Stimulated activated CD8-positive, alpha-beta memory T cell treated with anti-CD3 and anti-CD28 coated beads, Interleukin-4, amount 100 ng/mL, for 1 hour (primary cell): ENCODE measurements around the gene COX4I2.

ENCODE experiments used
- DNase-seq, 2 donors: peaks; one replicate each; pipeline ENCODE4 v3.0.0-alpha.2; 2020; ENCODE audit warnings: low read depth in 2 of 2, low spot score in 1 of 2

Gene COX4I2

DNA sequence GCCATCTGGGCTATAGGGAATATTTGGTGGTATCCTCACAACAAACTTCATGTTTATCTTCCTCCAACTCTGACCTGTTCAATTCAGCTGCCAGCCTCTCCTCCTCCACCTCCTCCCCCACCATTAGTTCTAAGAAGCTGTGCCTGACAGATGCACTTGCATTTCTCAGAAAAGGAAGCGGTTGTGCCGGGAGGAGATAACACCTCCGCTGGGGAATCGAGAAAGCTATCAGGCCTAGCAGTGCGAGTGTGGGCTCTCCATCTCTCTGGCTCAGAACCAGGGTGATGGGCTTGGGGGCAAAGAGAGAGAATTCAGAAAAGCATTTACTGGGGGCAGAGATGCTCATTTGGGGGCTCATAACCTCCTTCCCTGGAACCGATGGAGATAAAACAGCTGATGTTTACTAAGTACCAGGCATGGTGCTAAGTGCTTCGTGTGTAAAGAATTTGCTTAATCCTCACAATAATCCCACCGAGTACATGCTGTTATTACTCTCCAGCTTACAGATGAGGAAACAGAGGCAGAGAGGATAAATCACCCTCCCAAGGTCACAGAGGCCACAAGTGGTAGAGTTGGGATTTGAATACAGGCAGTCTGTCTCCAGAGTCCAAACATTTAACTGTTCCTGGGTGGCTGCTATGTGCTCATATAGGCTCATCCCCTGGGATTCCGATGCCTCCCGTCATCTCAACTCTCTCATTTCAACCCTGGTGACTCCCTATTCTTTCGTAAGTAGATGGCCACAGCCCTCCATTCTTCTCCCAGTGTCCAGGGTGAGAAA, 38.3 kb downstream of the COX4I2 start:
- peak in 1 of 2 donors; percentile 41 for DNase-seq

DNA sequence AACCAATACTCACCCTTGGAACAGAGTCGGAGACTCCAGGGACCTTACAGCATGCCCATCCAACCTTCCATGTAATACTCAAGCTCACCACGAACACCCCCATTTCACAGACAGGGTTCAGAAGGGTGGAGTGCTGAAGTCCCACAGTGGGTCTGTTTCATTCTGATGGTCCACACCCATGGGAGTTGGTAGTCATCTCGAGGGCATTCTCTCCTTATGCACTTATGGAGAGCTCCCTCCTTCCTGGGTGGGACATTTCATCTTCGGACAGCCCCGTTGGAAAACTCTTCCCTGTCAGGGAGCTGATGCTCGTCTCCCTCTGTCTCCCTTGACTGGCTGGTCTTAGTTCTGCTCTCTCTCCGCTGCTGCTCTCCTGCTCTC, 38.9 kb downstream of the COX4I2 start:
- no peak for DNase-seq

DNA sequence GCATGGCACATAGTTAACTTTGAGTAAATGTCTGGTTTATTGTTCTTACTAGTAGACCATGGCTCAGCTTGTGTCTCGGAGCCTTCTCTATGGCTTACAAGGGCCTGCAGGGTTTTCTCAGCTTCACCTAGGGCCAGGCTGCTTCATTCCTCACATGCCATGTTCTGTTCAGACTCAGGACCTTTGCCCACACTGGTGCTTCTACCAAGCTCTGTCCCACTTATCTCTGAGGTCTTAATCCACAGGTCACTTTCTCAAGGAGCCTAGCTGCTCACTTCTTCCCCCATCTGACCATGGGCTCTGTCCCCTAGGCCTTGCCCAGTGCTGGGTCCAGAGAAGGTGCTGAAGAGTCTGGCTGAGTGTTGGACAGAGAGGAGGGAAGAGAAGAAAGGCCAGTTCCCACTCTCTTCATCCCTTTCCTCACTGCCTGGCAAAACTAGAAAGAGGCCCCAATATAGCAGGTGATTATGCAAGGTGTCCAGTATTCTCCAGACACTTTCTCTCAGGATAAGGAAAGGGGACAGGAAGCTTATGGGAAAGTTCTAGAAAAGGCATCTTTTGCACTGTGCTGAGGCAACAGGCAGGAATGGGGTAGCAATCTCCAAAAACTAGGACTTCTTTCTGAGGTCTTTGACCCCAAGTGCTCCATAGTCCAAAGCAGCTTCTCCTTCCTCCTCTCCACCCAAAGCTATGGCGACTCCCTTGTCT, 40.0 kb downstream of the COX4I2 start:
- DNase-seq = no peak

DNA sequence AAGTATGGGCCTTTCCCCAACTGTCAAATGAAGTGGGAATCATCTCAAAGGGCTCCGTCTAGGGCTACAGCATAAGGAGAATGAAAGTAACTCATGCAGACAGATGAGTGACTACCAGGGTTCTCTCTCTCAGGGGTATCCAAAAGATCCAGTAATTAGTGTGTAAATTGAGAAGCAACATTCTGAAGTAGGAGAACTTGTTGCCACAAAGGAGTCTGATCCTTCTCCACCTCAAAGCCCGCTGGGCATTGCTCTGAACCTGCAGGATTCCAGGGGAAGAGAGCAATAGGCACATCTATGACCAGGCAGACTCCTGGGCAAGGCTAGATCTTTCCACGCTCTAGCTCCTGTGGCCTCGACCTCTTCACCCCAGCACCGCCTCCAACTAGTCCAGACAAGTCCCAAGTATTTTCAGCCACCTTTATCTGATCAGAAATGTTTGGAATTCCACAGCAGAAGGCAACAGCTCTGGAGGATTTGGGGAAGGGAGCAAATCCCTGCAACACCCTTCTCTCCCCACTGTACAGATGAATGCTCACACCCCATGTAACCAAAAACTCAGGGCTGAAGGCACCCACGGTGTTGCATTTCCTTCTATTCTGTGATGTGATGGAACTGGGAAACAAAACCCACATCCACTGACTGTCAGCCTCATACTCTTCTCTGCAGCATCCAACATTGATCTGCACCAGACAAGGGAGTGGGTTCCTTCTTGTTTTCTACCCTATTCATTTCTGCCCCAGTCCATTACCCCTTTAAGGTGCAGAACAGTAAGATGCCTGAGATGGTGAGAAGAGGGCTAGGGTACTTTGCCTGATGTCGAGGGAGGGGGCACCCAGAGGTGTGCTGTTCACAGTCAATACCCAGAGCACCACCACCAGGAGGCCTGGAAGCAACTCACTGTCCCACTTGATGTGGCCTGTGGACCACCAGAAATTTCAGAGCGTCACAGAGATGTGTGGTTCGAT, 41.0 kb downstream of the COX4I2 start:
- DNase-seq = no peak

DNA sequence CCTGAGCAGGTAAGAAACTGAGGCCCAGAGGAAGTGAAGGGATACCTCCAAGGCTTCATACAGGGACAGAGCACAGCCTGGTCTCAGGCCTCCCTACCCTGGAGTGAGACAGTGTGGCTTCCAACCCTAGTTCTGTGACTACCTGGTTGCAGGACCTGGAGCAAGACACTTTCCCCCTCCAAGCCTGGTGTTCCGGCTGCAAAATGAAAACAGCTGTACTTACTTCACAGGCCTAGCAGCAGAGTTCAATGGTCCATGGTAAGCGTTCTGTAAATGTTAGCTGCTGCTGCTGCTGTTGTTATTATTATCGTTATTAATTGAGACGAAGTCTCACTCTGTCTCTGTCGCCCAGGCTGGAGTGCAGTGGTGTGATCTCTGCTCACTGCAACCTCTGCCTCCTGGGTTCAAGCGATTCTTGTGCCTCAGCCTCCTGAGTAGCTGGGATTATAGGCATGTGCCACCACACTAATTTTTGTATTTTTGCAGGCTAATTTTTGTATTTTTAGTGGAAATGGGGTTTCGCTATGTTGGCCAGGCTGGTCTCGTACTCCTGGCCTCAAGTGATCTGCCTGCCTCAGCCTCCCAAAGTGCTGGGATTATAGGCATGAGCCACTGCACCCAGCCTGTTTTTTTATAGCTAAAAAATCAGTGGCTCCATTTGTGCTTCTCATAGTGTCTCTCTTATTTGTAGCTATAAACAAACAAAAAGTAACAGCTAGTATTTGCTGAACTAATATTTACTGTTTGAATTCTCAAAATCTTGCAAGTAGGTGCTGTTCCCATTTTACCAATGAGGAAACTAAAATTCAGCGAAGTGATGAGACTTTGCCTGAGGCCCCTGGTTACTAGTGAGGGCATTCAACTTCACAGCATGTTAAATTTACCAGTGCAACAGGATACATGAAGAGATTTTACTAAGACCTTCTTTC, 41.9 kb downstream of the COX4I2 start:
- DNase-seq = no peak

DNA sequence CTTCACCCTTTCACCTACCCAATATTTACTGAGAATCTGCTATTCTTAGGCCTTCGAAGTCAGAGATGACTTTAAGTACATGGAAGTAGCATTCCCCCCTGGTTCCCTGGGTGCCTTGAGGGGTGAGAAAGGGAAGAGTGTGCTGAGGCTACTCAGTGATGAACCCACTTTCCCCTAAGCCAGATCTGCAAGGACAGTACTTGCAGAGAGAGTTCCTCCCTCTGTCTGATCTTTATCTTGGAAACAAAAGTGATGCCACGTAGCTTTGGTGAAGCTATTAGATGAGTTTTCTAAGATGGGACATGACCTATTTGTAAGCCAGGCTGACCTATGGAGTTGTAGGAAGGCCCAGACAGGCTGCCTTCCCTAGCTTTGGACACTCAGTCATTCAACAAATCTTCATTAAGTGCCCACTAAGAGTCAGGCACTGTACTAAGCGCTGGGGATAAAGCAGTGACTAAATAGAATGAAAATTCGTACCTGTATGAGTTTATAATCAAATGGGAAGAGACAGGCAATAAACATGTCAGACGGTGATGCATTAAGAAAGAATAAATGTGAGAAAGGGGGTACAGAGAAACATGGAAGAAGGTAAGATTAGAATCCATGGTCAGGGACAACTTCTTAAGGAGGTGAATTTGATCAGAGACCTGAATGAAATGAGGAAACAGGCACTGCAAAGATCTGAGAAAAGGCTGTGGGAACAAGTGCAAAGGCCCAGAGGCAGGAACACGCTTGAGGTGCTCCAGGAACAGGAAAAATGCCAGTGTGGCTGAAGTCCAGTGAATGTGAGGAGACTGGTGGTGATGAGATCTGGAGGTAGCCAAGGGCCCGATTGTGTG, 42.8 kb downstream of the COX4I2 start:
- DNase-seq = no peak

DNA sequence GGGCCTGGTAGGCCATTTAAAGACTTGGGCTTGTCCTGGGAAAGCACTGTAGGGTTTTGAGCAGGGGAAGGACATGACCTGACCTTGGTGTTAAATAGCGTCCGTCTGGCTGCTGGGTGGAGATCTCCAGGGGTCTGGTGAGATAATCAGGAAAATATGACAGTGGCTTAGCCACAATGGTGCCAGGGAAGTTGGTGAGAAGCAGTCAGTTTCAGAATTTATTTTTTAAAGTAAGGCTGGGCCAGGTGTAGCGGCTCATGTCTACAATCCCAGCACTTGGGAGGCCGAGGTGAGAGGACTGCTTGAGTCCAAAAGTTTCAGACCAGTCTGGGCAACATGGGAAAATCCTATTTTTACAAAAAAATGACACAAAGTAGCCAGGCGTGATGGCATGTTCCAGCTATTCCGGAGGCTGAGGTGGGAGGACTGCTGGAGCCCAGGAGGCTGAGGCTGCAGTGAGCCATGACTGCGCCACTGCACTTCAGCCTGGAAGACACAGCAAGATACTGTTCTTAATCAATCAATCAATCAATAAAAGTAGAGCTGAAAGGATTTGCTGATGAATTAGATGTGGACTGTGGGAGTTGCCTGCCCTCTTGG, 43.5 kb downstream of the COX4I2 start:
- no peak for DNase-seq

DNA sequence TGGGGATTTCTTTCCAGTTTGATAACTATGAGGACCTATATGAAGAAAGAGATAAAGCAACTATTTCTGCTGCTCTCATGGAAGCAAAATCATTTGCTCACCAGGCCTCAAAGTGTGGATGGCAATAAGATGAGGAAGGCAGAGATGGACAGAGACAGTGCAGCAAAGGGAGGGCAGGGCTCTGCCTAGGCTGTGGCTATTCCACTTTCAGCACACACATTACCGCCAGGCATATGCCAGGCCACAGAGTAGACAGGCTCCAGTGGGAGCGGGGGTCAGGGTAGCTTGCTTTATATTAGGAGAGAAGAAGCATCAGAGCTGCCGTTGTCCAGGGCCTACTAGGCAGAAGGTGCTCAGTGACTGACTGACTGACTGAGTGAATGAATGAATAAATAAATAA, 44.1 kb downstream of the COX4I2 start:
- DNase-seq = no peak

DNA sequence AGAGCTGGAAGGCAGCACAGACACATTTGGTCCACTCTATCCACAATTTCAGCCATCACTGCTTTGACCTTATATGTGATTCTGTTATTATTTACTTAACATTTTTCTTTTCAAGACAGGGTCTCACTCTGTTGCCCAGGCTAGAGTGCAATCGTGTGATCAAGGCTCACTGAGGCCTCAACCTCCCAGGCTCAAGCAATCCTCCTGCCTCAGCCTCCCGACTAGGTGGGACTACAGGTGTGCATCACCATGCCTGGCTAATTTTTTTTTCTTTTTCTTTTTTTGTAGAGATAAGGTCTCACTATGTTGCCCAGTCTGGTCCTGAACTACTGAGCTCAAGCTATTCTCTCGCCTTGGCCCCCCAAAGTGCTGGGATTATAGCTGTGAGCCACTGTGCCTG, 44.6 kb downstream of the COX4I2 start:
- no peak for DNase-seq

DNA sequence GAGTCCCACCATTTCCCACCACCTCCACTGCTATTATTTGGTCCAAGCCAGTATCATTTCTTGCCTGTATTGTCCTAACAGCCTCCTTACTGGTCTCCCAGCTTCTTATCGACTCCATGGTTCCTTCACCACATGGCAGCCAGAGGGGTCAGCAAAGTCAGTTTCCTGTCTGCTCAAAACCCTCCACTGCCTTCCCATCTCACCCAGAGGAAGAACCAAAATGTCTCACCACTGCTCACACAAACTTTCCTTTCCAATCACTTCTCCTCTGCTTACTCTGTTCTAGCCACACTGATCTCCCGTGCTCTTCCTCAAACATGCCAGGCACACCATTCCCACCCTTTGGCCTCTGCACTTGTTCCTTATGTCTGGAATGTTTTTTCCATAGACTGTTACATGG, 45.2 kb downstream of the COX4I2 start:
- DNase-seq = no peak

DNA sequence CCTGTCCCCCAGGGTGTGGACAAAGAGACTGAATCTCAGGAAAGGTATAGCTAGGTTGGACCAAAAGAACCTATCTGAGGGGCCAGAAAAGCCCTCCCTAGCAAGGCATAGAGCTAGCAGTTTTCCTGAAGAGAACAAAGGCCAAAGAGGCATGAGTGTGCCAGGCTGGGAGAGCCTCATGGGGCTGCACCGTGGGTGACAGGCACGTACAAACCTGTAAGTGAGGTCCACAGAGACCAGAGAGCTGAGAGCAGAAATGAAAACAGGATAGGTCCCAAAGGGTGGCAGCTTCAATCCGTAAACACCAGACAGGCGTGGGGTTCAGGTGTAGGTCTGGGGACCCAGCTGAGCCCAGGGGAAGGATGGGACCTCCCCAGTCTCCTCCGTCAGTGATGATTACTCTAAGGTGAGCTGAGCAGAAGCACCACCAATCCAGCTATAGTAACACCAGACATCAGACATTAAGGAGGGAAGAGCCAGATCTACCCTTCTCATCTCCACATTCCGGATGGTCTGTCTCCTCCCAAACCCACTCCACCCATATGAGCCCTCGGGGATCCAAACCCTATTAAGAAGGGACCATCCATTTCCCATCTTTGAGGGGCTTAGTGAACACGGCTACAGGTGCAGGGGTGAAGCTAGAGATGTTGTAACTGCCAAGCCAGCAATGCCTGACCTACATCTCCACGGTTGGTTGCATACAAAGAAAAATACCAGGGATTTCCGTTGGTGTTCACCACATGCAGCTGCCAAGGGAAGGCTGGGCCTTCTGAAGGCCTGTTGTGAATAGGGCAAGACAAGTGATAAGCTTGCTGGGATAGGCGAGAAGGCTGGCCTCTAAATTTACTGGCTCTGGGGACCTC, 46.7 kb downstream of the COX4I2 start:
- DNase-seq = no peak

DNA sequence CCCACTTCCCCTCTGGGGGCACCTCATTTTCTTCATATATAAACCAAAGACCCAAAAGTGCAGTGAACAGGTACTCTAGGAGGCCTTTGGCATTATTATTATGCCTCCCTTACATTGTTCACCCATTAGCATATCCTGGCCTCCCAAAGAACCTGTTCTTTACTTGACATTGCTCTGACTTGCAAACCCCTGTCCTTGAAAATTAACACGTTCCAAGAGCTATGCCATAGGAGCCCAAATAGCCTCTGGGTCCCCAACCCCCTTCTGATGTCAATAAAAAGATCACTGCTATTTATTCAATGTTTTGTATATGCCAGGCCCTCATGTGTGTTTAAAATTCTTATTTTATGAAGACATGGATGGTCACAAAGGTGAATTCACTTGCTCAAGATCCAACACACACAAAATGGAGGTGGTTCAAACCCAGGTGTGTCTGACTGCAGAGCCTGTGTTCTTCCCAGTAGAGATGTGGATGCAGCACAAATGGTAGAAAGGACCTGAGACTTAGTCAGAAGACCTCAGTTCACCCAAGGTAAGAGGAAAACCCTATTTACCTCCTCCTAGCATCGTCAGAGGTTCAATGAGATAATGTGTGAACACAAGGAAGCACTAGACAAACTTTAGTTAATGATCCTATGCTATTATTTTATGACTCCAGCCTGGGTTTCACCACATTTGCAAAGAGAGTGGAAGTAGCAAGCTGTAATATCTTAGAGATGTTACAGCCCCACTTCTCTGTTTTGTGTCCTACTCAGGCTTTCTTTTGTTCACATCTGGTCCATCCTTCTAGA, 48.3 kb downstream of the COX4I2 start:
- no peak for DNase-seq

DNA sequence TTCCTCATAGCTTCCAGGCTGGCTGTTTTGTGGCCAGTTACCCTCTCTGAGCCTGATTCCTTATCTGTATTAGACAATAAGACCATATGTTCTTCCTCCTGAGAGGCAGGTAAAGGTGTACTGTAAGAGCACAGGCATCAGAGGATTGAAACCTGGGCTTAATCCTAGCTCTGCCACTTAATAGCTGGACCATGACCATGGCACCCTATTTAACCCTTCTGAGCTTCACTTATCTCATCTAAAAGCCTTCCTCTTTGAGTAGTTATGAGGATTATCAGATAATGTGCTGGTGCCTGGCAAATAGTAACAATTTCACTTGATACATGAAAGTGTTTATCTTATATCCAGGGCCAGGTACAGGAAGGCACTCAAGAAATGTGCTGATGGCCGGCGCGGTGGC, 50.1 kb downstream of the COX4I2 start:
- DNase-seq = no peak

DNA sequence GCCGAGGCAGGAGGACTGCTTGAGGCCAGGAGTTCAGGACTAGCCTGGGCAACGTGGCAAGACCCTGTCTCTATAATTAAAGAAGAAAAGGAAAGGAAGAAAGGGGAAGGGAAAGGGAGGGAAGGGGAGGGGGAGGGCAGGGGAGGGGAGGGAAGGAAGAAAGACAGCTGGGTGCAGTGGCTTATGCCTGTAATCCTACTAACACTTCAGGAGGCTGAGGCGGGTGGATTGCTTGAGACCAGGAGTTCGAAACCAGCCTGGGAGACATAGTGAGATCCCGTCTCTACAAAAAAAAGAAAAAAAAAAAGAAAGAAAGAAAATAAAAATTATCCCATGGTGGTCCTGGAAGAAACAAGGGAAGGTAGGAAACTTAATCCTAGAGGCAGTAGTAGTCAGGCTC, 51.4 kb downstream of the COX4I2 start:
- DNase-seq = no peak

DNA sequence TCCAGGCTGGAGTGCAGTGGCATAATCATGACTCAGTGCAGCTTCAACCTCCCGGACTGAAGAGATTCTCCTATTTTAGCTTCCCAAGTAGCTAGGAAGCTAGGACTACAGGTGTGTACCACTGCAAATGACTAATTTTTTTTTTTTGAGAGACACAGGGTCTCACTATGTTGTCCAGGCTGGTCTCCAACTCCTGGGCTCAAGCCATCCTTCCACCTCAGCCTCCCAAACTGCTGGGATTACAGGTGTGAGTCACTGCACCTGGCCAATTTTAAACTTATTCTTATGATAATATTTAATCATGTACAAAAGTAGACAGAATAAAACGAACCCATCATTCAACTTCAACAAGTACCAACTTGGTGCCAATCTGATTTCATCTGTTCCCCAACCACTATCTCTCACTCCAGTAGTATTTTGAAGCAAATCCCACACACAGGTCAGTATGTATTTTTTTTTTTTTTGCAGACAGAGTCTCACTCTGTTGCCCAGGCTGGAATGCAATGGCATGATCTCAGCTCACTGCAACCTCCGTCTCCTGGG, 52.5 kb downstream of the COX4I2 start:
- no peak for DNase-seq

DNA sequence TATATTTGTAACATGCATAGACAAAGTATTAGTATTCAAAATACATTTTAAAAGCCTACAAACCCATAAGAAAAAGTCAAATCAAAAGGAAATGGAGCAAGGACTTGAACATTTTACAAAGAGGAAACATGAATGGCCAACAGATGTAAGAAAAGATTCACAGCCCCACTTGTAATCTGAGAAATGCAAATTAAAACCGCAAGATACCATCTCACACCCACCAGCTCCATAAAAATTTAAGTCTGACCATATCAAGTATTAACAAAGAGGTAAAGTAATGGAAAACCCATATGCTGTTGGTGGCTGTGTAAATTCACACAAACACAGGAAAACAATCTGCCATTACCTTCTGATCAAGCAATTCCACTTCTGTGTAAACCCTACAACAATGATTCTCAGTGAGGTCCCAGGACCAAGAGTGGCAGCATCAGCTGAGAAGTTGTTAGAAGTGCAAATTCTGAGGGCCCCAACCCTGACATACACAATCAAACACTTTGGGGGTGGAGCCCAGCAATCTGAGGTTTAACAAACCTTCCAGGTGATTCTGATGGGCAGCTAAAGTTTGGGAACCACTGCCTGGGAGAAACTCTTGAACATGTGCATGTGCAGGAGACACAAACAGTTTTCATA, 54.0 kb downstream of the COX4I2 start:
- DNase-seq = no peak

DNA sequence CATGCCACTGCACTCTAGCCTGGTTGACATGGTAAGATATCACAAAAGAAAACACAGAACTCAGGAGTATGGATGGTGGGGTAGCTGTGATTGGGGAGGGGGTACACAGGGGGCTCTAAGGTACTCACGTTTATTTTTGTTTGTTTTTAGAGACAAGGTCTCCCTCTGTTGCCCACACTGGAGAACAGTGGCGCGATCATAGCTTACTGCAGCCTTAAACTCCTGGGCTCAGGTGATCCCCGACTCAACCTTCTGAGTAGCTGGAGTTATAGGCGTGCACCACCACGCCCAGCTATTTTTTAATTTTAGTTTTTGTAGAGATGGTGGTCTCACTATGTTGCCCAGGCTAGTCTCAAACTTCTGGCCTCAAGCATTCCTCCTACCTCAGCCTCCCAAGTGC, 55.7 kb downstream of the COX4I2 start:
- DNase-seq = no peak
